DOHH2 (cell line): ENCODE results near the gene GPRC5D.
A peak's percentile ranks its signal among the peaks of the same experiment; 100 is the strongest.

Experiments
- H3F3A ChIP-seq: fragments of 200-600 bp; sonication (generic), shearing (Covaris generic); 2 replicates; pipeline ENCODE4 v1.6.0; 2016; ENCODE audit warnings: antibody characterized with exemption, mild to moderate bottlenecking; ENCODE audit not compliant: control insufficient read depth, insufficient read depth
- H3K27ac ChIP-seq: fragments of 200-600 bp; sonication (generic); 2 replicates; pipeline ENCODE4 v1.5.1; 2014; ENCODE audit warnings: low read depth, mild to moderate bottlenecking, low read length, moderate library complexity
- H3K27me3 ChIP-seq: fragments of 200-600 bp; sonication (generic); 2 replicates; pipeline ENCODE4 v1.6.1; 2014; ENCODE audit warnings: mild to moderate bottlenecking, low read length, mixed read lengths; ENCODE audit not compliant: control insufficient read depth
- H3K36me3 ChIP-seq: fragments of 200-600 bp; sonication (generic); 2 replicates; pipeline ENCODE4 v1.6.1; 2014; ENCODE audit warnings: mild to moderate bottlenecking, low read length, moderate library complexity, mixed read lengths; ENCODE audit not compliant: control insufficient read depth
- H3K4me1 ChIP-seq: fragments of 200-600 bp; sonication (generic); 2 replicates; pipeline ENCODE4 v1.6.1; 2014; ENCODE audit warnings: mild to moderate bottlenecking, low read length, mixed read lengths; ENCODE audit not compliant: control insufficient read depth
- H3K4me2 ChIP-seq: fragments of 200-600 bp; sonication (generic); 2 replicates; pipeline ENCODE4 v1.6.0; 2014; ENCODE audit warnings: mild to moderate bottlenecking, low read length, moderate library complexity
- H3K4me3 ChIP-seq: fragments of 200-600 bp; sonication (generic); 2 replicates; pipeline ENCODE4 v1.5.1; 2014; ENCODE audit warnings: mild to moderate bottlenecking, low read length, mixed read lengths
- H3K79me2 ChIP-seq: fragments of 200-600 bp; sonication (generic); 2 replicates; pipeline ENCODE4 v1.6.1; 2014; ENCODE audit warnings: mild to moderate bottlenecking, low read length, mixed read lengths; ENCODE audit not compliant: control insufficient read depth
- H3K9me2 ChIP-seq: fragments of 200-600 bp; sonication (generic); replicated peaks from 2 replicates; pipeline ENCODE4 v1.6.1; 2014; ENCODE audit warnings: mild to moderate bottlenecking, low read length, mixed read lengths; ENCODE audit not compliant: control insufficient read depth
- H3K9me3 ChIP-seq: fragments of 200-600 bp; sonication (generic); 2 replicates; pipeline ENCODE4 v1.6.1; 2014; ENCODE audit warnings: antibody characterized with exemption, low read length, mixed read lengths; ENCODE audit not compliant: control insufficient read depth, insufficient read depth
- H4K20me1 ChIP-seq: fragments of 200-600 bp; sonication (generic); 2 replicates; pipeline ENCODE4 v1.6.0; 2014; ENCODE audit warnings: low read depth, mild to moderate bottlenecking, antibody characterized with exemption, low read length, moderate library complexity; ENCODE audit not compliant: control insufficient read depth, insufficient read depth
- EZH2phosphoT487 ChIP-seq: fragments of 200-600 bp; sonication (generic); IDR thresholded peaks from 2 replicates; pipeline ENCODE4 v1.6.1; 2017; ENCODE audit warnings: borderline replicate concordance, mild to moderate bottlenecking, antibody characterized with exemption, low read length, moderate library complexity, mixed read lengths
- TF ChIP-seq, protein P1 (sequence below): fragments of 200-600 bp; sonication (generic); IDR thresholded peaks from one replicate; pipeline ENCODE4 v1.5.1; 2014; ENCODE audit warnings: antibody characterized with exemption, mild to moderate bottlenecking, low read depth, low read length; ENCODE audit not compliant: poor library complexity, severe bottlenecking

GPRC5D gene

DNA sequence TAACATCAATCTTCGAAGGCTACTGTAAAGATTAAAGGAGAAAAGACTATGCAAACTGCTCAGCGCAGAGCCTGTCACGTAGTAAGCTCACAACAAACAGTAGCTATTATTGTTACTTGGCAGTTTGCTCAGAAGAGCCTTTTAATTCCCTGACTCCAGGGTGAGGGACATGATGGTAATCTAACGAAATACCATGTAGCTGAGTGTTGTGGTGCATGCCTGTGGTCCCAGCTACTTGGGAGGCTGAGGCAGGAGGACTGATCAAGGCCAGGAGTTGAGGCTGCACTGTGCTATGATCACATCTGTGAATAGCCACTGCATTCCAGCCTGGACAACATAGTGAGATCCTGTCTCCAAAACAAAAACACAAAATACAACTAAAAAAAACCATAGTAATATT is 25.3 kb upstream of the GPRC5D start:
- H3K27ac ChIP-seq, result no peak overlapping the region
- H3K4me1 ChIP-seq, result no peaks in the 10 kb centered on the region
- H4K20me1 ChIP-seq, result no peaks in the 10 kb centered on the region
- TF ChIP-seq, protein P1, sequence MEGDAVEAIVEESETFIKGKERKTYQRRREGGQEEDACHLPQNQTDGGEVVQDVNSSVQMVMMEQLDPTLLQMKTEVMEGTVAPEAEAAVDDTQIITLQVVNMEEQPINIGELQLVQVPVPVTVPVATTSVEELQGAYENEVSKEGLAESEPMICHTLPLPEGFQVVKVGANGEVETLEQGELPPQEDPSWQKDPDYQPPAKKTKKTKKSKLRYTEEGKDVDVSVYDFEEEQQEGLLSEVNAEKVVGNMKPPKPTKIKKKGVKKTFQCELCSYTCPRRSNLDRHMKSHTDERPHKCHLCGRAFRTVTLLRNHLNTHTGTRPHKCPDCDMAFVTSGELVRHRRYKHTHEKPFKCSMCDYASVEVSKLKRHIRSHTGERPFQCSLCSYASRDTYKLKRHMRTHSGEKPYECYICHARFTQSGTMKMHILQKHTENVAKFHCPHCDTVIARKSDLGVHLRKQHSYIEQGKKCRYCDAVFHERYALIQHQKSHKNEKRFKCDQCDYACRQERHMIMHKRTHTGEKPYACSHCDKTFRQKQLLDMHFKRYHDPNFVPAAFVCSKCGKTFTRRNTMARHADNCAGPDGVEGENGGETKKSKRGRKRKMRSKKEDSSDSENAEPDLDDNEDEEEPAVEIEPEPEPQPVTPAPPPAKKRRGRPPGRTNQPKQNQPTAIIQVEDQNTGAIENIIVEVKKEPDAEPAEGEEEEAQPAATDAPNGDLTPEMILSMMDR, result no peak
- no peak for TF ChIP-seq EZH2phosphoT487
- no peaks in the 10 kb centered on the region for H3K36me3 ChIP-seq
- no peaks in the 10 kb centered on the region for H3F3A ChIP-seq
- no peaks in the 10 kb centered on the region for H3K79me2 ChIP-seq
- H3K4me2 ChIP-seq, result no peak overlapping the region
- H3K9me2 ChIP-seq, result no peaks in the 10 kb centered on the region
- no peak overlapping the region for H3K4me3 ChIP-seq
- no peaks in the 10 kb centered on the region for H3K9me3 ChIP-seq
- H3K27me3 ChIP-seq, result 0 out of 2 replicates have a peak, but pooled peaks cover 3% of the 10 kb centered on the region

DNA sequence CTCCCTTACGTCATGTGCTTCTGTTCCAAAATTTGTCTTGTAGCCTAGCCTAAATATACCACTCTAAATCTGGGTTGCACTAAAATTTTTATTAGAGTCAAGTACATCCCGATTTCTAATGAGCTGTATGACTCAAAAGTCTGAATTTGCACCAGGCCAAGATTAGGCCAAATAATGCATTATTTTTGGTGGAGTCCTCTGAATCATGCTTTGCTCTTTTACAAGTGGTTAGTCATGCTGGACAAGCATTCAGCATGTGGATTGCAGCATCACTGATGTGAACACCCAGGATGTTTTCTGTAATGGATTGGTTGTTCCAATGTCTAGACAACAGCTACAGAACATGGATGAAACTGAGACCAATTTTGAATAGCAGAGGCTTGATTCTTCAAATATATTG is 24.4 kb upstream of the GPRC5D start:
- no peak overlapping the region for H3K27ac ChIP-seq
- H3K4me1 ChIP-seq, result no peaks in the 10 kb centered on the region
- no peaks in the 10 kb centered on the region for H3K79me2 ChIP-seq
- no peaks in the 10 kb centered on the region for H3K9me2 ChIP-seq
- TF ChIP-seq, protein P1, result no peak
- TF ChIP-seq EZH2phosphoT487, result no peak
- H3F3A ChIP-seq, result no peaks in the 10 kb centered on the region
- H3K4me3 ChIP-seq, result no peak overlapping the region
- H3K4me2 ChIP-seq, result no peak overlapping the region
- H3K9me3 ChIP-seq, result no peaks in the 10 kb centered on the region
- 0 out of 2 replicates have a peak, but pooled peaks cover 3% of the 10 kb centered on the region for H3K27me3 ChIP-seq
- no peaks in the 10 kb centered on the region for H4K20me1 ChIP-seq
- no peaks in the 10 kb centered on the region for H3K36me3 ChIP-seq

DNA sequence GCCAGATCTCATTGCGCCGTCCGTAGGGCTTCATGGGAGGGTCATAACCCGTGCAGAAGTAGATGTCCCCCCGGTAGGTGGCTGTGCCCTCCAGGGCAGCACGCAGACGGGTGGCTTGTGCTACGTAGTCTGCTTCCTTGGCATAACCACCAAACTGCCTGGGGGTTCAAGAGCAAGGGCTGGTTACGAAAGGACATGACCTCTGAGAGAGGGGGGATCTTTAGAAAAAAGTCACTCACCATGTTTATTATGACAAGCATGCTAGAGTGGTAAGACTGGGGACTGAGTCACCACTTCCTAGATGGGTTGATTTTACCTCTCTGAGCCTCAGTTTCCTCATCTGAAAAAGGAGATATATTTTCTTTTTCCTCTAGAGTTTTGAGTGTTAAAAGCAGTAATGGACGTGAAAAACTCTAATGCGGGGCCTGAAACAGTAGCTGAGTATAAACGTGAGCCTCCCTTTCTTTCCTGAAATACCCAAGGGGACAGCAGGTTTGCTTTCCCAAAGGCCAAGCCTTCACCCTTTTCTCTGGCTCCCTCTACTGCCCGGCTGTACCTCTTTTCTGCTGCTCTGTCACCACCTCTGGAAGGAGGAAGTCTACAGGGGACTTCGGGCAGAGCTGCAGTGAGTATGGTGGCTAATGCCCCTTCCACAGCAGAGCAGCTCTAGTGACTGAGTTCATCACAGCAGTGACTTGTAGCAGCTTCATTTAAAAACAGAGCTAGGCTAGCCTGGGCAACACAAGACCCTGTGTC is 23.5 kb upstream of the GPRC5D start:
- no peak overlapping the region for H3K4me2 ChIP-seq
- no peak overlapping the region for H3K4me3 ChIP-seq
- no peaks in the 10 kb centered on the region for H3K4me1 ChIP-seq
- no peaks in the 10 kb centered on the region for H3F3A ChIP-seq
- H3K36me3 ChIP-seq, result no peaks in the 10 kb centered on the region
- H3K9me3 ChIP-seq, result no peaks in the 10 kb centered on the region
- H3K79me2 ChIP-seq, result no peaks in the 10 kb centered on the region
- H3K9me2 ChIP-seq, result no peaks in the 10 kb centered on the region
- H3K27ac ChIP-seq, result no peak overlapping the region
- H4K20me1 ChIP-seq, result no peaks in the 10 kb centered on the region
- H3K27me3 ChIP-seq, result 0 out of 2 replicates have a peak, but pooled peaks cover 3% of the 10 kb centered on the region
- TF ChIP-seq, protein P1, result peak; percentile 28
- TF ChIP-seq EZH2phosphoT487, result no peak
